Ishikawa (cell line): ENCODE data around the gene RAI2.

Source experiments
- CEBPB ChIP-seq: IDR thresholded peaks from 2 replicates; pipeline ENCODE4 v1.6.1; 2012
- CREB1 ChIP-seq: IDR thresholded peaks from 2 replicates; pipeline ENCODE4 v1.6.1; 2012; ENCODE audit warnings: low read depth
- EGR1 ChIP-seq: IDR thresholded peaks from 2 replicates; pipeline ENCODE4 v1.6.1; 2012
- EP300 ChIP-seq: IDR thresholded peaks from 2 replicates; pipeline ENCODE4 v1.6.1; 2012; ENCODE audit warnings: borderline replicate concordance
- FOXM1 ChIP-seq: IDR thresholded peaks from 2 replicates; pipeline ENCODE4 v1.6.1; 2012; ENCODE audit warnings: low read depth, borderline replicate concordance
- MAX ChIP-seq: IDR thresholded peaks from 2 replicates; pipeline ENCODE4 v1.6.1; 2012
- RAD21 ChIP-seq: IDR thresholded peaks from 2 replicates; pipeline ENCODE4 v1.6.1; 2012; ENCODE audit warnings: low read depth
- REST ChIP-seq: IDR thresholded peaks from 2 replicates; pipeline ENCODE4 v1.6.1; 2012; ENCODE audit warnings: low read depth, mild to moderate bottlenecking
- TAF1 ChIP-seq: IDR thresholded peaks from 2 replicates; pipeline ENCODE4 v1.6.1; 2012; ENCODE audit warnings: low read depth, mild to moderate bottlenecking
- TCF12 ChIP-seq: IDR thresholded peaks from 2 replicates; pipeline ENCODE4 v1.6.1; 2012; ENCODE audit warnings: low read depth
- TEAD4 ChIP-seq: IDR thresholded peaks from 2 replicates; pipeline ENCODE4 v1.6.1; 2012
- YY1 ChIP-seq: IDR thresholded peaks from 2 replicates; pipeline ENCODE4 v1.6.1; 2012; ENCODE audit warnings: low read depth
- ZBTB7A ChIP-seq: IDR thresholded peaks from 2 replicates; pipeline ENCODE4 v1.6.1; 2012; ENCODE audit warnings: low read depth
- TF ChIP-seq, protein P1 (sequence below): IDR thresholded peaks from 2 replicates; pipeline ENCODE4 v1.6.1; 2012

- no peak for TF ChIP-seq REST
- no peak for TF ChIP-seq EP300
- no peak for TF ChIP-seq TCF12
- TF ChIP-seq EGR1: no peak
- TF ChIP-seq RAD21: no peak
- TF ChIP-seq FOXM1: no peak
- no peak for TF ChIP-seq ZBTB7A
- no peak for TF ChIP-seq YY1
- no peak for TF ChIP-seq CEBPB
- TF ChIP-seq MAX: no peak
- no peak for TF ChIP-seq TAF1
- TF ChIP-seq, protein P1, sequence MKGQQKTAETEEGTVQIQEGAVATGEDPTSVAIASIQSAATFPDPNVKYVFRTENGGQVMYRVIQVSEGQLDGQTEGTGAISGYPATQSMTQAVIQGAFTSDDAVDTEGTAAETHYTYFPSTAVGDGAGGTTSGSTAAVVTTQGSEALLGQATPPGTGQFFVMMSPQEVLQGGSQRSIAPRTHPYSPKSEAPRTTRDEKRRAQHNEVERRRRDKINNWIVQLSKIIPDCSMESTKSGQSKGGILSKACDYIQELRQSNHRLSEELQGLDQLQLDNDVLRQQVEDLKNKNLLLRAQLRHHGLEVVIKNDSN: no peak
- no peak for TF ChIP-seq TEAD4
- TF ChIP-seq CREB1: no peak
Observed at GRCh38 chrX:17767734-17768133, 93.4 kb downstream of the RAI2 start.
